Muscle layer of colon (tissue), 2 donors: ENCODE data around the gene PTPRD.

Experiments used
- H3K27ac ChIP-seq: one replicate; pipeline ENCODE4 v1.7.0; 2013; ENCODE audit warnings: low read depth, mild to moderate bottlenecking, low read length, moderate library complexity
- H3K27me3 ChIP-seq, 2 donors: one replicate each; pipeline ENCODE4 v1.7.0; 2013; ENCODE audit warnings: low read length in 2 of 2, mild to moderate bottlenecking in 2 of 2; ENCODE audit not compliant: insufficient read depth in 2 of 2, control insufficient read depth in 1 of 2
- H3K36me3 ChIP-seq: one replicate; pipeline ENCODE4 v1.7.0; 2013; ENCODE audit warnings: mild to moderate bottlenecking, low read length; ENCODE audit not compliant: insufficient read depth
- H3K4me1 ChIP-seq: one replicate; pipeline ENCODE4 v1.7.0; 2013; ENCODE audit warnings: mild to moderate bottlenecking, low read length; ENCODE audit not compliant: insufficient read depth
- H3K4me3 ChIP-seq, 2 donors: one replicate each; pipeline ENCODE4 v1.7.0; 2013; ENCODE audit warnings: low read length in 2 of 2, low read depth in 1 of 2, mild to moderate bottlenecking in 1 of 2, moderate library complexity in 1 of 2
- H3K9ac ChIP-seq: one replicate; pipeline ENCODE4 v1.7.0; 2013; ENCODE audit warnings: low read length
- H3K9me3 ChIP-seq: one replicate; pipeline ENCODE4 v1.7.0; 2013; ENCODE audit warnings: mild to moderate bottlenecking, low read length
- donor health status: abdominal sarcoma.
- donor health status: Adenocarcinoma of cecum.

PTPRD gene

GRCh38 chr9:8301296-8301695 is 2311.5 kb downstream of the PTPRD start:
- Histone ChIP-seq H3K4me1 (no peaks in the 10 kb centered on the region), H3K36me3 (no peaks in the 10 kb centered on the region), H3K9ac (no peak overlapping the region), H3K27ac (no peak overlapping the region), H3K27me3 (no peaks in the 10 kb centered on the region), H3K4me3 (no peak overlapping the region), H3K9me3 (no peaks in the 10 kb centered on the region)

- H3K4me3 ChIP-seq: no peak overlapping the region
- no peak overlapping the region for H3K9ac ChIP-seq
- no peak overlapping the region for H3K27ac ChIP-seq
- H3K4me1 ChIP-seq: no peaks in the 10 kb centered on the region
- H3K27me3 ChIP-seq: no peaks in the 10 kb centered on the region
- no peaks in the 10 kb centered on the region for H3K9me3 ChIP-seq
- no peaks in the 10 kb centered on the region for H3K36me3 ChIP-seq
Observed at GRCh38 chr9:8297047-8297446, 2315.8 kb downstream of the PTPRD start.

GRCh38 chr9:8292657-8293056 is 2320.1 kb downstream of the PTPRD start:
- Histone ChIP-seq H3K4me1 (no peaks in the 10 kb centered on the region), H3K4me3 (no peak overlapping the region), H3K9ac (no peak overlapping the region), H3K36me3 (no peaks in the 10 kb centered on the region), H3K27me3 (no peaks in the 10 kb centered on the region), H3K9me3 (no peaks in the 10 kb centered on the region), H3K27ac (no peak overlapping the region)

GRCh38 chr9:8289681-8290080 is 2323.1 kb downstream of the PTPRD start:
- H3K9me3 ChIP-seq: no peaks in the 10 kb centered on the region
- no peaks in the 10 kb centered on the region for H3K27me3 ChIP-seq
- H3K27ac ChIP-seq: no peak overlapping the region
- no peaks in the 10 kb centered on the region for H3K36me3 ChIP-seq
- no peak overlapping the region for H3K4me3 ChIP-seq
- H3K9ac ChIP-seq: no peak overlapping the region
- no peaks in the 10 kb centered on the region for H3K4me1 ChIP-seq

GRCh38 chr9:8287970-8288369 is 2324.8 kb downstream of the PTPRD start:
- Histone ChIP-seq H3K27me3 (no peaks in the 10 kb centered on the region), H3K4me1 (no peaks in the 10 kb centered on the region), H3K4me3 (no peak overlapping the region), H3K36me3 (no peaks in the 10 kb centered on the region), H3K9ac (no peak overlapping the region), H3K9me3 (no peaks in the 10 kb centered on the region), H3K27ac (no peak overlapping the region)

- H3K9me3 ChIP-seq: no peaks in the 10 kb centered on the region
- no peaks in the 10 kb centered on the region for H3K4me1 ChIP-seq
- H3K9ac ChIP-seq: no peak overlapping the region
- H3K27ac ChIP-seq: no peak overlapping the region
- no peaks in the 10 kb centered on the region for H3K27me3 ChIP-seq
- H3K4me3 ChIP-seq: no peak overlapping the region
- no peaks in the 10 kb centered on the region for H3K36me3 ChIP-seq
Observed at GRCh38 chr9:8287501-8287900, 2325.3 kb downstream of the PTPRD start.

GRCh38 chr9:8284884-8285283 is 2327.9 kb downstream of the PTPRD start:
- no peaks in the 10 kb centered on the region for H3K27me3 ChIP-seq
- H3K9ac ChIP-seq: no peak overlapping the region
- no peak overlapping the region for H3K4me3 ChIP-seq
- no peak overlapping the region for H3K27ac ChIP-seq
- H3K36me3 ChIP-seq: no peaks in the 10 kb centered on the region
- no peaks in the 10 kb centered on the region for H3K9me3 ChIP-seq
- H3K4me1 ChIP-seq: no peaks in the 10 kb centered on the region

- no peak overlapping the region for H3K27ac ChIP-seq
- no peaks in the 10 kb centered on the region for H3K36me3 ChIP-seq
- H3K4me3 ChIP-seq: no peak overlapping the region
- no peaks in the 10 kb centered on the region for H3K27me3 ChIP-seq
- no peak overlapping the region for H3K9ac ChIP-seq
- no peaks in the 10 kb centered on the region for H3K4me1 ChIP-seq
- no peaks in the 10 kb centered on the region for H3K9me3 ChIP-seq
Observed at GRCh38 chr9:8282535-8282934, 2330.3 kb downstream of the PTPRD start.

GRCh38 chr9:8280811-8281210 is 2332.0 kb downstream of the PTPRD start:
- Histone ChIP-seq H3K27me3 (no peaks in the 10 kb centered on the region), H3K4me1 (no peaks in the 10 kb centered on the region), H3K9me3 (no peaks in the 10 kb centered on the region), H3K36me3 (no peaks in the 10 kb centered on the region), H3K27ac (no peak overlapping the region), H3K9ac (no peak overlapping the region), H3K4me3 (no peak overlapping the region)

- H3K4me3 ChIP-seq: no peak overlapping the region
- no peak overlapping the region for H3K27ac ChIP-seq
- H3K27me3 ChIP-seq: no peaks in the 10 kb centered on the region
- H3K9ac ChIP-seq: no peak overlapping the region
- no peaks in the 10 kb centered on the region for H3K4me1 ChIP-seq
- no peaks in the 10 kb centered on the region for H3K36me3 ChIP-seq
- H3K9me3 ChIP-seq: no peaks in the 10 kb centered on the region
Observed at GRCh38 chr9:8278048-8278447, 2334.8 kb downstream of the PTPRD start.

GRCh38 chr9:8270235-8270634 is 2342.6 kb downstream of the PTPRD start:
- Histone ChIP-seq H3K36me3 (no peaks in the 10 kb centered on the region), H3K9me3 (no peaks in the 10 kb centered on the region), H3K9ac (no peak overlapping the region), H3K4me3 (no peak overlapping the region), H3K27me3 (no peaks in the 10 kb centered on the region), H3K27ac (no peak overlapping the region), H3K4me1 (peaks cover 10% of the 10 kb centered on the region)

- H3K9ac ChIP-seq: no peak overlapping the region
- no peaks in the 10 kb centered on the region for H3K36me3 ChIP-seq
- no peak overlapping the region for H3K4me3 ChIP-seq
- peaks cover 10% of the 10 kb centered on the region for H3K4me1 ChIP-seq
- no peaks in the 10 kb centered on the region for H3K9me3 ChIP-seq
- H3K27me3 ChIP-seq: no peaks in the 10 kb centered on the region
- H3K27ac ChIP-seq: no peak overlapping the region
Observed at GRCh38 chr9:8268881-8269280, 2343.9 kb downstream of the PTPRD start.
